ENCODE data around the gene ATP2B2. TPM values are rescaled to one million over a fixed set of nuclear protein-coding genes. Genes with fewer than 3 reads are reported as not detected.

Gene ATP2B2
- total RNA-seq, 1 donor from 2014 or later: not detected

DNA sequence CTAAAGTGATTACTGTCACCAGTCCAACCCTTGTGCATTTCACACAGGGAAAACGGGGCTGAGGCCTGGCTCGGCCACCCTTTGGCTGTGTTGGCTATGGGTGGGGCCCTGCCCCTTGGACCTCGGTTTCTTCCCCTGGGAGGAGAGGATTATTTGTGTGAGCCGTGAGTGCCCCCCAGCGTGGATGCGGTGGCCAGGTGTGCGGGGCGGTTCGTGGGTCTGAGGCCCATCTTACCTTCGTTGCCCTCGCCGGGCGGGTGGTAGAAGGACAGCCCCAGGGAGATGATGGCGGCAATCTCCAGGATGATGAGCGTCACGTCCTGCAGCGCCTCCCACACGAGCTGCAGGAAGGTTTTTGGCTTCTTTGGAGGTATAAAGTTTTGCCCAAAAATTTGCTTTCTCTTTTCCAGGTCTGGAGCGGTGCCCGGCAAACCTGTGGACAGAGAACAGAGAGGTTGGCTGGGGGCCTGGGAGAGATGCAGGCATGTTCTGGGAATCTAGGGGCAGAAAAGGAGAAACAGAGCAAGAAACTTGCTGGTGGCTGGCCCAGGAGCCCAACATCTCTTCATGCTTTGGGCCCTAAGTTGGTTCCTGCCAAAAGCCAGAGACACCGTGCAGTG, 94.9 kb downstream of the ATP2B2 start:
- Histone ChIP-seq H3K9me3 (replicated peaks) (no peaks in the 10 kb centered on the region), H3K4me3 (no peak overlapping the region), H3K27ac (replicated peaks) (no peak overlapping the region), H3K4me1 (no peaks in the 10 kb centered on the region), H3K27me3 (ENCODE audit: low read depth) (no peaks in the 10 kb centered on the region), H3K36me3 (no peaks in the 10 kb centered on the region)
- DNase-seq: no peak
- intact Hi-C loops (cut with micrococcal nuclease): no loop called here
- TF ChIP-seq, protein P1, sequence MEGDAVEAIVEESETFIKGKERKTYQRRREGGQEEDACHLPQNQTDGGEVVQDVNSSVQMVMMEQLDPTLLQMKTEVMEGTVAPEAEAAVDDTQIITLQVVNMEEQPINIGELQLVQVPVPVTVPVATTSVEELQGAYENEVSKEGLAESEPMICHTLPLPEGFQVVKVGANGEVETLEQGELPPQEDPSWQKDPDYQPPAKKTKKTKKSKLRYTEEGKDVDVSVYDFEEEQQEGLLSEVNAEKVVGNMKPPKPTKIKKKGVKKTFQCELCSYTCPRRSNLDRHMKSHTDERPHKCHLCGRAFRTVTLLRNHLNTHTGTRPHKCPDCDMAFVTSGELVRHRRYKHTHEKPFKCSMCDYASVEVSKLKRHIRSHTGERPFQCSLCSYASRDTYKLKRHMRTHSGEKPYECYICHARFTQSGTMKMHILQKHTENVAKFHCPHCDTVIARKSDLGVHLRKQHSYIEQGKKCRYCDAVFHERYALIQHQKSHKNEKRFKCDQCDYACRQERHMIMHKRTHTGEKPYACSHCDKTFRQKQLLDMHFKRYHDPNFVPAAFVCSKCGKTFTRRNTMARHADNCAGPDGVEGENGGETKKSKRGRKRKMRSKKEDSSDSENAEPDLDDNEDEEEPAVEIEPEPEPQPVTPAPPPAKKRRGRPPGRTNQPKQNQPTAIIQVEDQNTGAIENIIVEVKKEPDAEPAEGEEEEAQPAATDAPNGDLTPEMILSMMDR (IDR thresholded peaks at IDR 0.05; ENCODE audit: borderline replicate concordance): no peak

DNA sequence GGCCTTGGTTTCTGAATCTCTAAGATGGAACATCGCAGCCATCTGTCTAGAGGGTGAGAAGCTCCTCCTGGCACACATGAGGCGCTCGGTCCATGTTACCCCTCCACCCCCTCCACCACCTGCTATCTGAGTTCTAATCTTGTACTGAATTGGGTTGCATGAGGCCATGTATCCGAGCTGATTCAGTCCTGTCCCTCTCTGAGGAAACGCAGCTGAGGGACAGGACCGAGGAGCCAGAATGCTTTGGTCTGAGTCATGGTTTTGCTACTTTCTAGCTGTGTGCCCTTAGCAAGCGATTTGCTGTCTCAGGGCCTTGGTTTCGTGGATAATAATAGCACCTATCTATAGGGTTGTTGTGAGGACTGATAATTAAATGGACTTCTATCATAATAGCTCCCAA, 96.7 kb downstream of the ATP2B2 start:
- no peaks in the 10 kb centered on the region for H3K27me3 ChIP-seq (ENCODE audit: low read depth)
- no peaks in the 10 kb centered on the region for H3K4me1 ChIP-seq
- H3K36me3 ChIP-seq: no peaks in the 10 kb centered on the region

DNA sequence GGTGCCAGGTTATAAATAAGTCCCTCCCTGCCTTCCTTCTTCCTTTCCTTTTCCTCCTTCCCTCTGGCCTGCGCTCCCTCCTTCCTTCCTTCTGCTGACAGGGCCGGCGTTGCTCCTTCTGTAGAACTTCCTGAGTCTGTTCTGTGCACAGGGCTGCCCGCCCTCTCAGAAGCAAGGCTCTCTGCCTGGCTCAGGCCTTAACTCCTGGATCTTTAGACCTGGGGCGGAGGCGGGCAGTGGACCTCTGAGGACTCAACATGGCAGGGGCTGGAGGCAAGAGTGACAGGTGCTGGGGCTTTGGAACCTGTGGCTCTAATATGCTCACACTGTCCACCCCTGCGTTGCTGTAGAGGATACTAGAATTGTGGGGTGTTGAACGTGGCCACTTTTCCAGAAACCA, 98.0 kb downstream of the ATP2B2 start:
- intact Hi-C loops (cut with micrococcal nuclease): no loop called here

More for the DNA sequence above, 96.7 kb downstream of the ATP2B2 start:
- no peak overlapping the region for H3K27ac ChIP-seq (replicated peaks)
- TF ChIP-seq, protein P1 (IDR thresholded peaks at IDR 0.05; ENCODE audit: borderline replicate concordance): no peak
- no peak for DNase-seq
- intact Hi-C loops (cut with micrococcal nuclease): no loop called here
- H3K4me3 ChIP-seq: no peak overlapping the region
- no peaks in the 10 kb centered on the region for H3K9me3 ChIP-seq (replicated peaks)

DNA sequence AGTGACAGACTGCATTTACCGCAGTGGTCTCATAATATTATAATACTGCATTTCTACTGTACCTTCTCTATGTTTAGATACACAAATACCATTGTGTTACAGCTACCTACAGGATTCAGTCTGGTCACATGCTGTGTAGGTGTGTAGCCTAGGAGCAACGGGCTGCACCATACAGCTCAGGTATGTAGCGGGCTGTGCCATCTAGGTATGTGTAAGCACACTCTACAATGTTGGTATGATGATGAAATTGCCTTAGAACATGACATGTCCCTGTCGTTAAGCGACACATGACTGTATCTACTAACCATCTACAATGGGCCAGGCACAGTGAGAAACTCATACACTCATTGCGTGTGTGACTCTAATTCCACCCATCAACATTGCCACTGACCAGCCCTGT, 99.0 kb downstream of the ATP2B2 start:
- Histone ChIP-seq H3K27ac (replicated peaks) (no peak overlapping the region), H3K36me3 (no peaks in the 10 kb centered on the region), H3K27me3 (ENCODE audit: low read depth) (no peaks in the 10 kb centered on the region), H3K4me3 (no peak overlapping the region), H3K4me1 (no peaks in the 10 kb centered on the region), H3K9me3 (replicated peaks) (no peaks in the 10 kb centered on the region)
- DNase-seq: no peak
- TF ChIP-seq, protein P1 (IDR thresholded peaks at IDR 0.05; ENCODE audit: borderline replicate concordance): no peak
- intact Hi-C loops (cut with micrococcal nuclease): no loop called here

More for the DNA sequence above, 98.0 kb downstream of the ATP2B2 start:
- TF ChIP-seq, protein P1 (IDR thresholded peaks at IDR 0.05; ENCODE audit: borderline replicate concordance): no peak
- Histone ChIP-seq H3K27me3 (ENCODE audit: low read depth) (no peaks in the 10 kb centered on the region), H3K9me3 (replicated peaks) (no peaks in the 10 kb centered on the region), H3K4me3 (no peak overlapping the region), H3K4me1 (no peaks in the 10 kb centered on the region), H3K27ac (replicated peaks) (no peak overlapping the region), H3K36me3 (no peaks in the 10 kb centered on the region)
- no peak for DNase-seq

DNA sequence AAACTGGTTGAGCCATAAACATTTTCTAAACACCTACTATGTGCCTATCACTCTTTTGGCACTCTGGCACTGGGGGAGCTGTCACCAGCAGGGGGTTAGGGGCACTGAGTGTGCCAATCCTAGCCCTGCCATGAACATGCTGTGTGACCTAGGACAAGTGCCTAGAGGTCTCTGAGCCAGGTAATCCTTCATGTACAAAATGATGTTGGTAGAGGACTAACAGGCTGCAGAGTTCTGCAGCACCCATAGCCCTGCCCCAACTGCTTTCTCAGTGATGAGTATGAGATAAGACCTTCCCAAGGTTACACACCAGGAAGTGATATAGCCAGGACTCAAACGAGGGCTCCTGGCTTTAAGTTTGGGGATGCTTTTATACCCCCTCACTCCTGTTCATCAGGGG, 99.6 kb downstream of the ATP2B2 start:
- intact Hi-C loops (cut with micrococcal nuclease): no loop called here
- no peak overlapping the region for H3K4me3 ChIP-seq
- H3K27ac ChIP-seq (replicated peaks): no peak overlapping the region
- H3K27me3 ChIP-seq (ENCODE audit: low read depth): no peaks in the 10 kb centered on the region
- H3K9me3 ChIP-seq (replicated peaks): no peaks in the 10 kb centered on the region
- no peak for DNase-seq
- H3K36me3 ChIP-seq: no peaks in the 10 kb centered on the region
- TF ChIP-seq, protein P1 (IDR thresholded peaks at IDR 0.05; ENCODE audit: borderline replicate concordance): no peak
- H3K4me1 ChIP-seq: no peaks in the 10 kb centered on the region
